GM21723 (cell line): ENCODE measurements around the gene RHOT1.
"Not testable (repeated sequence)": the region's sequence is repeated elsewhere in the genome, so short reads cannot be mapped to it uniquely, and the experiment has no call there.

Experiments
- ATAC-seq: cut with Tn5 transposase; IDR thresholded peaks from one replicate; pipeline ENCODE4 v1.9.1; 2021; ENCODE audit warnings: mild to moderate bottlenecking, moderate library complexity; ENCODE audit not compliant: unreplicated experiment

The RHOT1 gene

GRCh38 chr17:32222621-32223020 is 80.3 kb downstream of the RHOT1 start:
- no peak for ATAC-seq

DNA sequence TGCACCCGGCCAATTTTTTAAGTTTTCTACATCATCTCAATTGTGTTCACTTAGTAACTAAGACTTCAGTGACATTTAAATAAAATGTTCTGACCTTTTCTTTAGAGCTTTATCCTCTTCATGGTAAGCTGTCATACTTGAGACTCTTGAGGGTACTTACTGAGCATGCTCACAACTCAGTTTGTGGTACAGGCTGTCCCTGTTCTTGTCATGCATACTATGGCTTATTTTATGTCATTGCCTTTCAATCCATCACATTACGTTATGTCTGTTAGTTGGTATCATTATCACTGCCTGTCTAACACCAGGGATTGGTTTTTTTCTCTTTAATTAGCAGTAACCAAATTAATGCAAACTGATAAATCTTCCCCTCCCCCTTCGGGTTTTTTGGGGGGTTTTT is 81.4 kb downstream of the RHOT1 start:
- no peak for ATAC-seq

- no peak for ATAC-seq
Measured at GRCh38 chr17:32226886-32227285, 84.6 kb downstream of the RHOT1 start.

GRCh38 chr17:32227910-32228309 is 85.6 kb downstream of the RHOT1 start:
- ATAC-seq: no peak

- ATAC-seq: no peak
Measured at GRCh38 chr17:32235588-32235987, 93.3 kb downstream of the RHOT1 start.

GRCh38 chr17:32239456-32239855 is 97.2 kb downstream of the RHOT1 start:
- ATAC-seq: no peak

DNA sequence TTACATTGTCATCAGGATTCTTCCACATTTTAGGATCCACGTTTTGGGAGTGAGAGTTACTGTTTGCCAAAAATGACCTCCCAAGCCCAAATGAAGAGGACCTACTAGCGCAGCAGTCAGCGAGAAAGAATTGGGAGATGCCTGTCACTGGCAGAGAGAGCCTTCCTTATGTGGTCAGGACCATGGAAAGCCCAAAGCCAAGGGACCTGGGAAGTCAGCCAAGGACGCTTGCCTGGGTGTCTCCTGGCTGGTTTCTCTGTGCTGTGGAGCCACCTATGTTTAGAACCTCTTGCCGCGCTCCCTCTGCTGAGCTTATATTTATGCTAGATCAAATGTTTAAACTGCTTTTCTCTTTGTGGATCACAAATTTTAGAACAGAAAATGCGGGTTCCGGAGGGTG is 98.4 kb downstream of the RHOT1 start:
- no peak for ATAC-seq

DNA sequence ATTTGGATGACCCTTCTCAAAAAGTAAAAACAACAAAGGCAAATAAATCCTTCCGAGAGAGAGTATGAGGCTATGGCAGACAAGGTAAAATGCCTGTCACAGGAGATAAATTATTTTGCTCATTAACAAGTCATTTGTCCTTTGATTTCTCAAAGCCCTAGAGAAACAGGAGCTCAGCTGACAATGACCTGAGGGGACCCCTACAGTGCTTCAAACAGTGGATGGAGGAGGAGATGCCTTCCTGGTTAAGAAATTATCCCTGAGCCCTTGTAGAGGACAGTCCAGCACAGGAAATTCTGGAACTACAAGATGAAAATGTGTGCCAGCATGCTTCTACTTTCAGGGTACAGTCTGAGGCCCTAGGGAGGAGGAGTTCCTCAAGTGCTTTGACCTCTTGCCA is 99.3 kb downstream of the RHOT1 start:
- no peak for ATAC-seq

DNA sequence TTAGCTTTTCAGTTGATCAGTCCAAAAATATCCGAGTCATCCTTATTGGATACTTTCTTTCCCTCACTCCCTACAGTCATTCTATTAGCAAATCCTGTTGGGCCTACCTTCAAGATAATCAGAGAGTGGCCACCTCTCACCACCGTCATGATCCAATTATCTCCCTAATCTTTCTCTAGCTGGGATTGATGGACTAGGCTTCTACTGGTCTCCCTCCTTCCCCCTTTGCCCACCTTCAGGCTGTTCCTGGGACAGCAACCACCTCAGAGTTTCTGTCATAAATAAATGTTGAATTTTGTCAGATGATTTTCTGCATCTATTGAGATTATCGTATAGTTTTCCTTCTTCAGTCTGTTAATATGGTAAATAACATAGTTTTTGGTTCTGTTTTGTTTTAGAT is 107.2 kb downstream of the RHOT1 start:
- ATAC-seq: no peak

DNA sequence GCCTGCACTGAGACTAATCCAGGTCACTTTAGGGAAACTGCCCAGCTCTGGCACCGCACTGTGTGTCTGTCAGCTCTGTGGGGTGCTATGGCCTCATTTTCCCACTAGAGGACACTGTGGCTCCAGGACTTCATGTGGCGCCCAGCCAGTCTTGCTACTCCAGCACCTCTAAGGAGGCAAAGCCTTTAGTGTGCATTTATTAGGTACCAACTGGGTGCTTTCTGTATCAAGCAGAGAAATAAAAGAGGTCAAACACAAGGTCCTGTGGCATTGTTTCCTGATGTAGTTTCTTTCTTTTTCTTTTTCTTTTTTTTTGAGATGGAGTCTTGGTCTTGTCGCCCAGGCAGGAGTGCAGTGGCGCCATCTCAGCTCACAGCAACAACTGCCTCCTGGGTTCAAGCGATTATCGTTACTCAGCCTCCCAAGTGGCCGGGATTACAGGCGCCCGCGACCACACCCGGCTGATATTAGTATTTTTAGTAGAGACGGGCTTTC is 110.9 kb downstream of the RHOT1 start:
- ATAC-seq: no peak

DNA sequence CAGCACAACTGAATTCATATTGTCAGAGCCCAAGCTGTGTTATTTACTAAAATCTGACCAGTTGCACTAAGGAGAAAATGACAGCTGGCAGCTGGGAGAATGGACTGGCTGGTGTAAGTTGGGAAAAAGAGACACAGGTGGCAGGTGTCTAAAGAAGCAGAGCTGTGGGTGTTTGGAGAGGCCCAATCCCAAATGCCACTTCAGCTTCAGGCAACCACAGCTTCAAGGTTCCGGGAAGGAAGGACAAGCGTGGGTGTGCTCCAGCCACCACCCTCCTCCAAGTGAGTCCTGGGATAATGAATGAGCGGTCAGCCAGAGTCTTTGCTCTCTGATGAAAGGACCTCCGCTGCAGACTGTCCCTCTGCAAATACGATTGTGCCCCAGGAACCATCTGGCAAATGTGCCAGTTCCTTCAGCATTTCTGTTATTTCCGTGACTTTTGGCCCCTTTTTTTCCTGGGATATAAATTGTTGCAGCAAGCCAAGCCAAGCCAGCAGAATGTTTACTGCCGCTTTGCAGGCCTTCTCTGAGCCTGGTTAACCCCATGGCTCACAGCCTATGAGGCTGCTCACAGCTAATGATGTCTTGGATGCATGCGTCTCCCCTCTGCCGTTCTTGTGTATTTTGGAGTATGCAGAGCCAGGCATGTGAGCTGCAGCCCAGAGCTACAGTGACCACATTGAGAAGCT is 113.9 kb downstream of the RHOT1 start:
- no peak for ATAC-seq

- no peak for ATAC-seq
Measured at GRCh38 chr17:32256701-32257019, 114.4 kb downstream of the RHOT1 start.

GRCh38 chr17:32258383-32259140 is 116.3 kb downstream of the RHOT1 start:
- ATAC-seq: no peak

GRCh38 chr17:32259586-32259985 is 117.3 kb downstream of the RHOT1 start:
- no peak for ATAC-seq

DNA sequence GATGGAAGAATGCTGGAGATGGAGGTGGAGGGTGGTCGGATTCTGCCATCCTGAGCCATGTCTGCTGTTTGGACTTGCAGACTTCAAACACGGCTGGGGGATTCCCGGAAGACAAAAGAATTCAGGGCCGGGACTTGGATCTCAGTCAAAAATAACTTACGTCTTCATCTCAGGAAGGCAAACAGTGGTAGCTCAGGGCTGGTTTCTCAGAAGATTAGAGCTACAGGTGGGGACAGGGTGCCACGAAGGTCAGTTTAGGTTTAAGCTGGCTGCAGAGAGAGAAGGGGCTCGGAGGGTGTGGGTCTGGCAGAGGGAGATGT is 119.1 kb downstream of the RHOT1 start:
- no peak for ATAC-seq

GRCh38 chr17:32261936-32262510 is 119.7 kb downstream of the RHOT1 start:
- no peak for ATAC-seq

- ATAC-seq: not testable (repeated sequence)
Measured at GRCh38 chr17:32263515-32263914, 121.2 kb downstream of the RHOT1 start.

- no peak for ATAC-seq
Measured at GRCh38 chr17:32264140-32264799, 122.0 kb downstream of the RHOT1 start.

DNA sequence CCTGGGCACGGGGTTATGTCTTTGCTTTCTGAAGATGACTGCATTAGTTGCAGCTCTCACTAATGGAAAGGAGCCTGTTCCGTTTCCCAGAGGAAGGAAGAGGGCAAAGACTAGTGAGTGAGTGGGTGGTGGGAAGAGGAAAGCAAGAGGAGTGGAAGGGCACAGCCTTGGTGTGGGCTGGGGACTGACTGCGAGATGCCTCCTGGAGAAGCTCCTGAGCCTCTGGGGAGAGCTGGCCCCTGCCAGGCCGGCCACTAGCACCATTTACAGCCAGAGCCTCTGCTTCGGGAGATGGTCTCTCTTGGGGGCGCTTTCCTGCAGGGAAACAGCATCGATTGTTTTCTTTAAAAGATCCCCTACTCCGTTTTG is 122.5 kb downstream of the RHOT1 start:
- no peak for ATAC-seq

DNA sequence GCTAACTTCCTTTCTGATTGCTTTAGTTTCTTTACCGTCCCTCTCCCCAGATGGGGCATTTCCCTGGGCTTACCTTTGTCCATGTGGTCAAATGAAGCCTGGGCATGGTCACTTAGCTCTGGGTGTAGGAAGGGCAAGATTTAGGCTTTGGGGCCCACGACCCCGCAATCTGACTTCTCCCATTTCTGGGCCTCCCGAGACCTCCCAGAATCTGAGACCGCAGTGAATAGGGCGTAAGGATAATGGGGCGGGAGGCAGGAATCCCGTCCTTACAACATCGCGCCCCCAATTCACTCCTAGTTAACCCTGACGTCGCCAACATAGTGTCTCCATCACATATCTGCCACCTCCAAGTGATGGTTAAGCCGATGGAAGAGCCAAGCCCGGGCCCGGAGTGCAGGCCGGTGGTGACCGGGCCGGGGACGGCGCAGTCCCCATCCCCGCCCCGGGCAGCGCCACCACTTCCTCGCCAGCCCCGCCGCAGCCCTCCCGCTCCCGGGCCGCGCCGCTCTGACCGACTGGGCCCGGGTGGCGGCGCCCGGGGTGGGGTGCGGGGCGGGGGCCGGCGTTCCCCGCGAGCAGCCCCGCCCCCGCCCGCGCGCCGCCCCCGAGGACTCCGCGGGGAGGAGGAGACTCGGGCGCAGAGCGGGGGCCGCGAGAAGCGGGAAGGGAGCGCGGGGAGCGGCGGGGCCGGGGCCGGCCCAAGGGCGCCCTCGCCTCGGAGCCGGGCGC is 123.1 kb downstream of the RHOT1 start, which contains the start of gene RHBDL3:
Gene RHBDL3, plus strand, starts transcription at position 641 of the 732 bp plus-strand sequence. CDS start 358 bp downstream, outside the sequence.
- no peak for ATAC-seq

DNA sequence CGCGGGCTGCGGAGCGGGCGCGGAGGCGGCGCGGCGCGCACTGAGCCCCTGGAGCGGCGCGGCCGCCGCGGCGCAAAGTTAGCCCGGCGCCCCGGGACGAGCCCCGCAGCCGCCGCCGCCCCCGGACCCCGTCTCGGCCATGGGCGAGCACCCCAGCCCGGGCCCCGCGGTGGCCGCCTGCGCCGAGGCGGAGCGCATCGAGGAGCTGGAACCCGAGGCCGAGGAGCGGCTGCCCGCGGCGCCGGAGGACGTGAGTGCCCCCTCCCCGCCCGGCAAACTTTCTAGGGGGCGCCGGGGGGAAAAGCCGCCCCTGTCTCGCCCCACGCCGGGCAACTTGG is 123.7 kb downstream of the RHOT1 start:
- ATAC-seq: no peak
